GM11168 (cell line): Measurements from ENCODE around the gene NFXL1.

Experiments used
- in situ Hi-C: fragments of 300-500 bp; cut with MboI; formaldehyde crosslinking; loops from one replicate; pipeline ENCODE4 v1.12.0; 2022; ENCODE audit warnings: low sequenced_read_pairs; ENCODE audit not compliant: unreplicated experiment

The NFXL1 gene

GRCh38 chr4:47837908-47838294, 76.5 kb downstream of the NFXL1 start, which contains the start of gene CORIN:
TSS of gene CORIN (minus strand) at chr4:47838067. CDS start at chr4:47837949, 118 bp downstream.
- in situ Hi-C loops, result loop anchor here (10.0 kb wide), 2 partner anchors 133 to 173 kb away; no protein-coding TSS in a partner anchor

GRCh38 chr4:47837094-47837907, 77.1 kb downstream of the NFXL1 start:
- in situ Hi-C loops, result loop anchor here (10.0 kb wide), 2 partner anchors 132 to 172 kb away; no protein-coding TSS in a partner anchor

- in situ Hi-C loops, result loop anchor here (10.0 kb wide), 2 partner anchors 132 to 172 kb away; no protein-coding TSS in a partner anchor
Measured at GRCh38 chr4:47836641-47837093, 77.7 kb downstream of the NFXL1 start.

- in situ Hi-C loops, result loop anchor here (10.0 kb wide), 2 partner anchors 131 to 171 kb away; no protein-coding TSS in a partner anchor
Measured at GRCh38 chr4:47835494-47835893, 78.9 kb downstream of the NFXL1 start.

GRCh38 chr4:47831026-47831679, 83.2 kb downstream of the NFXL1 start:
- in situ Hi-C loops, result loop anchor here (10.0 kb wide), 2 partner anchors 126 to 166 kb away; no protein-coding TSS in a partner anchor

- in situ Hi-C loops, result loop anchor here (10.0 kb wide), 2 partner anchors 126 to 166 kb away; no protein-coding TSS in a partner anchor
Measured at GRCh38 chr4:47830265-47831025, 83.9 kb downstream of the NFXL1 start.

GRCh38 chr4:47829438-47829837, 84.9 kb downstream of the NFXL1 start:
- in situ Hi-C loops, result no loop called here

- in situ Hi-C loops, result no loop called here
Measured at GRCh38 chr4:47827343-47828047, 86.9 kb downstream of the NFXL1 start.

- in situ Hi-C loops, result no loop called here
Measured at GRCh38 chr4:47824840-47825239, 89.5 kb downstream of the NFXL1 start.

- in situ Hi-C loops, result loop anchor here (10.0 kb wide), 1 partner anchor 104 kb away; no protein-coding TSS in a partner anchor
Measured at GRCh38 chr4:47819178-47819577, 95.2 kb downstream of the NFXL1 start.

- in situ Hi-C loops, result loop anchor here (10.0 kb wide), 1 partner anchor 102 kb away; no protein-coding TSS in a partner anchor
Measured at GRCh38 chr4:47817275-47817674, 97.1 kb downstream of the NFXL1 start.

GRCh38 chr4:47816748-47817147, 97.6 kb downstream of the NFXL1 start:
- in situ Hi-C loops, result loop anchor here (10.0 kb wide), 1 partner anchor 102 kb away; no protein-coding TSS in a partner anchor

GRCh38 chr4:47814618-47815295, 99.6 kb downstream of the NFXL1 start:
- in situ Hi-C loops, result loop anchor here (10.0 kb wide), 1 partner anchor 100 kb away; no protein-coding TSS in a partner anchor

- in situ Hi-C loops, result loop anchor here (10.0 kb wide), 1 partner anchor 95 kb away; no protein-coding TSS in a partner anchor
Measured at GRCh38 chr4:47809654-47810203, 104.7 kb downstream of the NFXL1 start.

- in situ Hi-C loops, result no loop called here
Measured at GRCh38 chr4:47804598-47804997, 109.8 kb downstream of the NFXL1 start.

- in situ Hi-C loops, result no loop called here
Measured at GRCh38 chr4:47801481-47802002, 112.8 kb downstream of the NFXL1 start.

- in situ Hi-C loops, result no loop called here
Measured at GRCh38 chr4:47798165-47798564, 116.2 kb downstream of the NFXL1 start.
